Smooth muscle cell (in vitro differentiated cells): ENCODE measurements around the gene PDE4D. TPM values are rescaled to one million over a fixed set of nuclear protein-coding genes. Genes with fewer than 3 reads are reported as not detected.

ENCODE experiments used
- DNase-seq: peaks from one replicate; lab custom pipeline; 2025; ENCODE audit not compliant: unreplicated experiment; lab: John Stamatoyannopoulos, UW
- H2AFZ ChIP-seq: fragments of 200-600 bp; sonication (generic); 2 replicates; pipeline ENCODE4 v1.6.0; 2016; ENCODE audit warnings: antibody characterized with exemption, low read depth, mild to moderate bottlenecking
- H3F3A ChIP-seq: fragments of 200-600 bp; sonication (generic); 2 replicates; pipeline ENCODE4 v1.6.0; 2017; ENCODE audit warnings: antibody characterized with exemption, low read depth
- H3K27ac ChIP-seq: fragments of 200-600 bp; sonication (generic); 2 replicates; pipeline ENCODE4 v1.5.1; 2016; ENCODE audit warnings: low read depth, mild to moderate bottlenecking
- H3K27me3 ChIP-seq: fragments of 200-600 bp; sonication (generic); 2 replicates; pipeline ENCODE4 v1.6.1; 2016; ENCODE audit warnings: low read depth, mild to moderate bottlenecking
- H3K36me3 ChIP-seq: fragments of 200-600 bp; sonication (generic); 2 replicates; pipeline ENCODE4 v1.5.1; 2016; ENCODE audit warnings: low read depth
- H3K4me1 ChIP-seq: fragments of 200-600 bp; sonication (generic); 2 replicates; pipeline ENCODE4 v1.5.1; 2016; ENCODE audit warnings: low read depth
- H3K4me2 ChIP-seq: fragments of 200-600 bp; sonication (generic); 2 replicates; pipeline ENCODE4 v1.6.0; 2016; ENCODE audit warnings: mild to moderate bottlenecking
- H3K4me3 ChIP-seq: fragments of 200-600 bp; sonication (generic); 2 replicates; pipeline ENCODE4 v1.5.1; 2016; ENCODE audit warnings: mild to moderate bottlenecking
- H3K79me2 ChIP-seq: fragments of 200-600 bp; sonication (generic); 2 replicates; pipeline ENCODE4 v1.6.0; 2016; ENCODE audit warnings: low read depth, mild to moderate bottlenecking
- H3K9ac ChIP-seq: fragments of 200-600 bp; sonication (generic); 2 replicates; pipeline ENCODE4 v1.6.0; 2016; ENCODE audit warnings: low read depth
- H3K9me3 ChIP-seq: fragments of 200-600 bp; sonication (generic); replicated peaks from 2 replicates; pipeline ENCODE4 v1.5.1; 2016; ENCODE audit warnings: low read depth
- H4K20me1 ChIP-seq: fragments of 200-600 bp; sonication (generic); 2 replicates; pipeline ENCODE4 v1.6.0; 2016; ENCODE audit warnings: low read depth
- WGBS: methylation state at CpG from one replicate; pipeline ENCODE4 v1.1.7; 2016; ENCODE audit warnings: low lambda C conversion rate; 5-methylcytosine and 5-hydroxymethylcytosine counted together
- polyA plus RNA-seq: library from polyadenylated mRNA; unstranded; fragments of >200 nt; fragmentation: Nextera tagmentation; extraction: Ambion mirVana; gene quantifications from 2 replicates; pipeline ENCODE4 v1.2.1, GENCODE V29; 2016
- total RNA-seq: library from RNA; depleted of rRNA; stranded (reverse); fragments of >200 nt; gene quantifications from 2 replicates; pipeline ENCODE4 v1.2.3, GENCODE V29; 2014
- TF ChIP-seq, protein P1 (sequence below): fragments of 200-600 bp; sonication (generic); IDR thresholded peaks from 2 replicates; pipeline ENCODE4 v1.5.1; 2017; ENCODE audit warnings: borderline replicate concordance, mild to moderate bottlenecking, antibody characterized with exemption; ENCODE audit not compliant: insufficient read depth, poor library complexity, severe bottlenecking

PDE4D gene
- total and polyA plus RNA-seq, 2 experiments from 2014 or later, result 16.4 to 61.0 TPM

DNA sequence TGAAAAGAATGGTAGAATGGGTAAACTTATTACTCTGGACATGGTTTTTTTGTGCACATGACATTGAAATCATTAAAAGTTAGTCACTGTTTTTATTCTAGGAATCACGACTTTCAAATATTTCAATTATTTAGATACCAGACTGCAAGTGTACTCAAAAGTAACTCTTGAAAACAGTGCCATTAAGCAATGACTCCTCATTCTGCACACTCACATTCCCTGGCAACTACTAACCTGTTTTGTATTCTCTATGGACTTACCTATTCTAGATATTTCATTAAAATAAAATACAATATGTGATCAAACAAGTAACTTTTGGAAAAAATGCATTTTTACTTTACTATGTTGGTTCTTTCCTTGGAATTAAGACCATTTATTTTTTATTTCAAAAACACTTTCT is 607.0 kb downstream of the PDE4D start:
- H3K4me1 ChIP-seq, result no peaks in the 10 kb centered on the region
- no peak overlapping the region for H3K9ac ChIP-seq
- no peak overlapping the region for H3K4me2 ChIP-seq
- no peak for DNase-seq
- H4K20me1 ChIP-seq, result peaks cover 8% of the 10 kb centered on the region
- WGBS, result 88% methylated on average over 1 of the region's 1 CpG
- no peaks in the 10 kb centered on the region for H3F3A ChIP-seq
- no peaks in the 10 kb centered on the region for H3K27me3 ChIP-seq
- no peaks in the 10 kb centered on the region for H3K79me2 ChIP-seq
- no peak overlapping the region for H2AFZ ChIP-seq
- TF ChIP-seq, protein P1, sequence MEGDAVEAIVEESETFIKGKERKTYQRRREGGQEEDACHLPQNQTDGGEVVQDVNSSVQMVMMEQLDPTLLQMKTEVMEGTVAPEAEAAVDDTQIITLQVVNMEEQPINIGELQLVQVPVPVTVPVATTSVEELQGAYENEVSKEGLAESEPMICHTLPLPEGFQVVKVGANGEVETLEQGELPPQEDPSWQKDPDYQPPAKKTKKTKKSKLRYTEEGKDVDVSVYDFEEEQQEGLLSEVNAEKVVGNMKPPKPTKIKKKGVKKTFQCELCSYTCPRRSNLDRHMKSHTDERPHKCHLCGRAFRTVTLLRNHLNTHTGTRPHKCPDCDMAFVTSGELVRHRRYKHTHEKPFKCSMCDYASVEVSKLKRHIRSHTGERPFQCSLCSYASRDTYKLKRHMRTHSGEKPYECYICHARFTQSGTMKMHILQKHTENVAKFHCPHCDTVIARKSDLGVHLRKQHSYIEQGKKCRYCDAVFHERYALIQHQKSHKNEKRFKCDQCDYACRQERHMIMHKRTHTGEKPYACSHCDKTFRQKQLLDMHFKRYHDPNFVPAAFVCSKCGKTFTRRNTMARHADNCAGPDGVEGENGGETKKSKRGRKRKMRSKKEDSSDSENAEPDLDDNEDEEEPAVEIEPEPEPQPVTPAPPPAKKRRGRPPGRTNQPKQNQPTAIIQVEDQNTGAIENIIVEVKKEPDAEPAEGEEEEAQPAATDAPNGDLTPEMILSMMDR, result no peak
- no peak overlapping the region for H3K27ac ChIP-seq
- H3K4me3 ChIP-seq, result no peak overlapping the region
- H3K9me3 ChIP-seq, result no peaks in the 10 kb centered on the region
- H3K36me3 ChIP-seq, result no peaks in the 10 kb centered on the region

DNA sequence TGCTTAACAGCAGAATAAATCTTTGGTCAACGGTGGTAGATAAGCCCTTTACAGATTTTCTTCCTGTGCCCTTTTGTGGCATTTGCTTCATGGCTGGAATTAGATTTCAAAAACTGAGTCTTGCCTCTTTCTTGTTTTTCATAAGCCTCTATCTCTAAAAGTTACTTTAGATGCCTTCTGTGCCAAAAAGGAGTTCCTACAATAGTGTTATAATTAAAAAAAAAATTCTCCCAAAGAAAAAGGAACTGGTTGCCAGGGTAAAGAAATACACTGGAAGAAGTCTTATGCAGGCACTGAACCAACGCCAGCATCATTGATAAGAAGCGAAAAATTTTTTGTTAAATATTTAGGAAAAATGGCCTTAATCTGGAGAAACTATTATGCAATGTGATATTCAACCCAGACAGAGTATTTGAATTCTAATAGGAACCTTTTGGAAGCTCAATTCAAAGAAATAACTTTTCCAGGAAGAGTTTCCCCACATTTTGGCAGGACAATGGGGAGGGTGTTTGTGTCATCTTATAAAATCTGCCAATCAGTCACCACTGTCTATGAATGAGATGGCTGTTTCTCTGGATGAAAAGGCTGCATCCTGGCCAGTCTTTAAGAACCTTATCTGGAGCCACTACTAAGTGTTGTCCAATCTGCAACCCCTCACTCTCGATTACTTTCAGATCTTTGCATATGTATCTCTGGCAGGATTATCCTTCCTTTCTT is 608.1 kb downstream of the PDE4D start:
- no peak overlapping the region for H3K4me2 ChIP-seq
- H3K27ac ChIP-seq, result no peak overlapping the region
- no peaks in the 10 kb centered on the region for H3F3A ChIP-seq
- H4K20me1 ChIP-seq, result peaks cover 8% of the 10 kb centered on the region
- TF ChIP-seq, protein P1, result no peak
- H3K79me2 ChIP-seq, result no peaks in the 10 kb centered on the region
- H2AFZ ChIP-seq, result no peak overlapping the region
- WGBS, result 85% methylated on average over 4 of the region's 4 CpGs
- no peaks in the 10 kb centered on the region for H3K36me3 ChIP-seq
- H3K9ac ChIP-seq, result no peak overlapping the region
- H3K4me3 ChIP-seq, result no peak overlapping the region
- no peak for DNase-seq
- H3K9me3 ChIP-seq, result no peaks in the 10 kb centered on the region
- no peaks in the 10 kb centered on the region for H3K4me1 ChIP-seq
- no peaks in the 10 kb centered on the region for H3K27me3 ChIP-seq

DNA sequence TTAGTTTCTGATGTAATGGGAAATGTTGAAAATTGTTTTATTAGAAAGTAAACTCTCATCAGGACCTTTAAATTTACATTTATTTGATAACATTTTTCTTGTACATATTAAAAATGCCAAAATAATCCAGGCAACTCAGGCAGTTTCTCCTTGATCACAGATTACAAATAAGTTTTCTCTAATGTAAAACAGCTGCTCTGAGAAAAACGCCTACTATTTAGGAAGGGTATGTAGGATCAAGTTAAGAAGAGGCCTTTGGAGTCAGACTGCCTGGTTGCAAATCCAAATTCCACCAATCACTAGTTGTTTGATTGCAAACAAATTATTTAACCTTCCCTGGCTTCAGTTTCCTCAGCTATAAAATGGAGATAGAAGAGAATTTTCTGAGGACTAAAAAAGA is 610.8 kb downstream of the PDE4D start:
- TF ChIP-seq, protein P1, result no peak

DNA sequence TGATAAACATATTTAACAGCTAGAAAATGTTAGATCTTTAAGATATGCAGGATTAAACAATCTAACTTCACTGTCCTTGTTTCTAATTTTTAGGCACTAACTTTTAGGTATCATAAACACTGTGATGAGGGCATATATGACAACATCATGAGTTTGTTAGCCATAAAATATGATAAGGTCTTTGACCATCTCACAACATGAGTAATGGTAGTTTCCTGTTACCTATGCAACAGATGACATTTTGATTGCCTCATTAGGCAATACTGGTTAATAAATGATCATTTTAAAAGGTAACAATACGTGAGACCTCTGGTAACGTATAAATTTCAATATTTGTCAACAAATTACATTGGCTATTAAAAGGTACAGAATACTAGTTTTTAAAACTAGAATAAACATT is 613.5 kb downstream of the PDE4D start:
- H3K27ac ChIP-seq, result no peak overlapping the region
- H4K20me1 ChIP-seq, result no peaks in the 10 kb centered on the region
- no peak overlapping the region for H3K9ac ChIP-seq
- WGBS, result 96% methylated on average over 2 of the region's 2 CpGs
- no peak overlapping the region for H2AFZ ChIP-seq
- no peaks in the 10 kb centered on the region for H3K9me3 ChIP-seq
- H3K79me2 ChIP-seq, result no peaks in the 10 kb centered on the region
- no peaks in the 10 kb centered on the region for H3F3A ChIP-seq
- H3K4me3 ChIP-seq, result no peak overlapping the region
- no peak for DNase-seq
- peaks cover 21% of the 10 kb centered on the region for H3K4me1 ChIP-seq
- TF ChIP-seq, protein P1, result no peak
- no peaks in the 10 kb centered on the region for H3K36me3 ChIP-seq
- no peak overlapping the region for H3K4me2 ChIP-seq
- H3K27me3 ChIP-seq, result no peaks in the 10 kb centered on the region

More for the DNA sequence above, 610.8 kb downstream of the PDE4D start:
- Histone ChIP-seq H2AFZ (no peak overlapping the region), H3K4me1 (no peaks in the 10 kb centered on the region), H4K20me1 (peaks cover 8% of the 10 kb centered on the region), H3K4me3 (no peak overlapping the region), H3K9ac (no peak overlapping the region), H3K4me2 (no peak overlapping the region), H3K27me3 (no peaks in the 10 kb centered on the region), H3K9me3 (no peaks in the 10 kb centered on the region), H3K79me2 (no peaks in the 10 kb centered on the region), H3K27ac (no peak overlapping the region), H3F3A (no peaks in the 10 kb centered on the region), H3K36me3 (no peaks in the 10 kb centered on the region)
- 77% methylated on average over 1 of the region's 1 CpG for WGBS
- no peak for DNase-seq
